KG1 (cell line): Measurements from ENCODE around the gene IL31.
"Not testable (repeated sequence)": the region's sequence is repeated elsewhere in the genome, so short reads cannot be mapped to it uniquely, and the experiment has no call there.

ENCODE experiments used
- DNase-seq: peaks from one replicate; lab custom pipeline; 2025; lab: John Stamatoyannopoulos, UW

Gene IL31

GRCh38 chr12:122174155-122174845 is at the start of gene IL31:
IL31 (minus strand) TSS chr12:122174221; CDS start chr12:122174172, 49 bp downstream.
- DNase-seq = no peak

GRCh38 chr12:122216445-122216844 is 42.4 kb upstream of the IL31 start:
- DNase-seq = no peak

- no peak for DNase-seq
Measured at GRCh38 chr12:122215771-122216170, 41.8 kb upstream of the IL31 start.

- DNase-seq = no peak
Measured at GRCh38 chr12:122208073-122208820, 34.2 kb upstream of the IL31 start.

- no peak for DNase-seq
Measured at GRCh38 chr12:122207391-122207790, 33.4 kb upstream of the IL31 start.

GRCh38 chr12:122206976-122207375 is 33.0 kb upstream of the IL31 start:
- no peak for DNase-seq

- DNase-seq = no peak
Measured at GRCh38 chr12:122206111-122206881, 32.3 kb upstream of the IL31 start.

- DNase-seq = no peak
Measured at GRCh38 chr12:122205053-122205925, 31.3 kb upstream of the IL31 start.

GRCh38 chr12:122204167-122205052 is 30.4 kb upstream of the IL31 start:
- no peak for DNase-seq

- DNase-seq = no peak
Measured at GRCh38 chr12:122203301-122204166, 29.5 kb upstream of the IL31 start, which contains the start of gene B3GNT4. B3GNT4 (plus strand) TSS chr12:122203709; CDS start chr12:122204619, 910 bp downstream.

GRCh38 chr12:122202811-122203210 is 28.8 kb upstream of the IL31 start:
- DNase-seq = not testable (repeated sequence)

- DNase-seq = no peak
Measured at GRCh38 chr12:122202017-122202416, 28.0 kb upstream of the IL31 start.

GRCh38 chr12:122201381-122201780 is 27.4 kb upstream of the IL31 start:
- DNase-seq = no peak

GRCh38 chr12:122200541-122201175 is 26.6 kb upstream of the IL31 start:
- DNase-seq = no peak

GRCh38 chr12:122199484-122200355 is 25.7 kb upstream of the IL31 start:
- DNase-seq = no peak

- no peak for DNase-seq
Measured at GRCh38 chr12:122197612-122197966, 23.6 kb upstream of the IL31 start.

GRCh38 chr12:122195405-122195804 is 21.4 kb upstream of the IL31 start:
- no peak for DNase-seq

- no peak for DNase-seq
Measured at GRCh38 chr12:122194804-122195203, 20.8 kb upstream of the IL31 start.
